Ramos (cell line): ENCODE data around the gene C2CD4C.
"Not testable (repeated sequence)": the region's sequence is repeated elsewhere in the genome, so short reads cannot be mapped to it uniquely, and the experiment has no call there.

Experiments
- in situ Hi-C: fragments of 300-500 bp; cut with MboI; formaldehyde crosslinking; loops from one replicate; pipeline ENCODE4 v1.14.3; 2022; ENCODE audit warnings: low sequenced_read_pairs; ENCODE audit not compliant: unreplicated experiment

C2CD4C gene

DNA sequence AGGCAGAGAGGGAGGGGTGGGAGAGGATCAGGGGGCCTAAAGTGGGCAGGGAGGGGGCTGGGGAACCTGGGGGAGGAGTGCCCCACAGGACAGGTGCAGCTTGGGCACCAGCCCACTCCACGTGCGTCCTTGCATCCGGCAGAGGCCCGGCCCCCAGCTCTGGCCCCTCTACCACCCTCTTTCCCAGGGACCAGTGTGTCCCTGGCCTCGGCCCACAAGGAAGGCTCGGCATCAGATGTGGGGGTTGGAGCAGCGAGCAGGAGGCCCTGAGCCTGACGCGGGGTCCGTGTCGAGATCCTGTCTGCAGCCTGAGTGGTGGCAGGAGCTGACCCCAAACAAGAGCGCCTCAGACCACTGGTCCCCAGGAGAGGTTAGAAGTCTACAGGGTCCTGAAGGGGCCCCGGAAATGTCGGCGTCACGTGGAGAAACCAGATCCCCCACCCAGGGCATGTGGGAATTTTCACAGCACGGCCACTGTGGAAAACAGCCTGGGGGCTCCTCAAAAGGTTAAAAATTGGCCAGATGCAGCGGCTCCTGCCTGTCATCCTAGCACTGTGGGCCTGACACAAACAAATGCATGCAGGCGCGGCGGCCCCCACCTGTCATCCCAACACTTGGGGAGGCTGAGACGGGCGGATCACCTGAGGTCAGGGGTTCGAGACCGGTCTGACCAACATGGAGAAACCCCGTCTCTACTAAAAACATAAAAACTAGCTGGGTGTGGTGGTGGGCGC is 30.4 kb upstream of the C2CD4C start:
- in situ Hi-C loops: no loop called here

DNA sequence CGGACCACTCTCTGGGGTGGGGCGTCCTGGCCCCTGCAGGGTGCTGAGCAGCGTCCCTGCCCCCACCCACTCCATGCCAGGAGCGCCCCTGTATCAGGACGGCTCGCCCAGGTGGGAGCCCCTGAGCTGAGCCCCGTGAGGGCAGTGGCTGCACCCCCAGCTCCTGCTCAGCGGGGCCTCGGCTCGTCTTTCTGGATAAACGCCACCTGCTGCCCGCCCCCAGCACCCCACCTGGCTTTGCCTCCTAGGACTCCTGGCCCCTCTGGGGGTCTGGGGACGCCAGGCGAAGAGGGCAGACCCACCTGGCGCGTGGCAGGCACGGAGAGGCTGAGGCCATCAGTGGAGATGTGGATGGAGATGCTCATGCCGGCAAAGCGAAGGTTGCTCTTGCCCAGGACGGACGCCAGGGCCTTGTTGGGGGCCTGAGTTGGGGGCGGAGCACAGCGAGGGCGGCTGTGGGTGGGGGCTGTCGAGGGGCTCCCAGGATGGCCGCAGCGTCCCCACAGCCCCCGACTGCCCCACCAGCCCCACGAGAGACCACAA is 29.5 kb upstream of the C2CD4C start:
- in situ Hi-C loops: no loop called here

DNA sequence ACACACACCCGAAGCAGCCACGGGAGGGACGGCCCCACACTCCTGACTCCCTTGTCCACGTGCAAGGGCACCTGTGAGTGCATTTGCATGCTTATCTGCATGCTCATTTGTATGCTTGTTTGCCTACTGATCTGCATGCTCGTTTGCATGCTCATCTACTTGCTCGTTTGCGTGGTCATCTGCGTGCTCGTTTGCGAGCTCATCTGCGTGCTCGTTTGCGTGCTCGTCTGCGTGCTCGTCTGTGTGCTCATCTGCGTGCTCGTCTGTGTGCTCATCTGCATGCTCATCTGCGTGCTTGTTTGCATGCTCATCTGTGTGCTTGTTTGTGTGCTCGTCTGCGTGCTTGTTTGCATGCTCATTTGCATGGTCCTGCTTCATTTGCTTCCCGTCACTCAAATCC is 28.1 kb upstream of the C2CD4C start:
- in situ Hi-C loops: no loop called here

DNA sequence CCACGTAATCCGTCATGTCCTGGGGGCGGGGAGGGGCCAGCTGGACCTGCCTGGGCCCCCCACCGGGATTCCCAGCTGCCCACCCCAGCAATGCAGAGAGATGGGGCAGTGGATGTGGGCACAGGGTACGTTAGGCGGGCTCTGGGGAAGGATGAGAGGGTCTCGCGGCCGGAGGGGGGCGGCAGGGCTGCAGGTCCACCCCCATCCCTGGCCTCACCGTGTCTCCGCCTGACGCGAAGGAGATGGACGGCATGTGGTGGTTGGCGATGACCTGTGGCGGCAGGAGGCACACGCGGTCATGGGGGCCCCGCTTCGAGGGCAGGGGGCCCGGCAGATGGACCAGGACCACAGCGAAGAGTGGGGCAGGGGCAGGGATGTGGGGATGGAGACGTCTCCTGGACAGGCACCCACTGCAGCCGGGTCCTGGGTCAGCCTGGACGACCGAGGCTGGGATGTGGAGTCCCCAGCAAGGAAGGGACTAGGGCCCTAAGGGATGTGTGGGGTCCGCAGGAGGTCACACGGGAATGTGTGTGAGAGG is 27.5 kb upstream of the C2CD4C start:
- in situ Hi-C loops: no loop called here

DNA sequence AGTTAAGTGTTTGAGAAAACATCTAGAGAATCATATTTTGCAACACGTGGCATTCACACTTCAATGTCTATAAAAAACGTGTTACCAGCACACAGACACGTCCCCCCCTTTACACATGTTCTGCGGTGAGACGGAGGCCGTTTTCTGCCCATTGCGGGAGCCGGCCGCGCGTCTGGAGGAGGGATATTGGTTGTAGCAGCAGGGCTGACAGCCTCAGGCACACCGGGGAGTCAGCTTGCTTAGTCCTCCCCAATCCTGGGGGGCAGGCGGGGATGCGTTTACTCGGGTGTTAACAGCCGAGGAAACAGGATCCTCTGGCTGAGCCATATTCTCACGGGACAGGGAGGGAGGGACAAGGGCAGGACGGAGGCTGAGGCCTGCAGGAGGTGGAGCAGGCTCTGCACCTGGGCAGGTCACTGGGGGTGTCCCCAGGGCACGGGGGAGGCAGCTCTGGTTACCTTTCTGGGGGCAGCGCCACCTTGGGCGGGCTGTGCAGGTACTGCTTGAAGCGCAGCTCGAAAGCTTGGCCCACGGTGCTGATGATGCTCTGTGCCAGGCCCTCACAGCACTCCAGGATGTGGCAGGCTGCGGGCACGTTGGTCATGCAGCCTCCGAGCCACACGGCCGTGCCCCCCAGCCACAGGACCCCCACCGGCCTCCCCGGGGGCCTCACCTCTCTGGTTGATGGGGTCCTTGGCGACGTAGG is 26.9 kb upstream of the C2CD4C start:
- in situ Hi-C loops: no loop called here

DNA sequence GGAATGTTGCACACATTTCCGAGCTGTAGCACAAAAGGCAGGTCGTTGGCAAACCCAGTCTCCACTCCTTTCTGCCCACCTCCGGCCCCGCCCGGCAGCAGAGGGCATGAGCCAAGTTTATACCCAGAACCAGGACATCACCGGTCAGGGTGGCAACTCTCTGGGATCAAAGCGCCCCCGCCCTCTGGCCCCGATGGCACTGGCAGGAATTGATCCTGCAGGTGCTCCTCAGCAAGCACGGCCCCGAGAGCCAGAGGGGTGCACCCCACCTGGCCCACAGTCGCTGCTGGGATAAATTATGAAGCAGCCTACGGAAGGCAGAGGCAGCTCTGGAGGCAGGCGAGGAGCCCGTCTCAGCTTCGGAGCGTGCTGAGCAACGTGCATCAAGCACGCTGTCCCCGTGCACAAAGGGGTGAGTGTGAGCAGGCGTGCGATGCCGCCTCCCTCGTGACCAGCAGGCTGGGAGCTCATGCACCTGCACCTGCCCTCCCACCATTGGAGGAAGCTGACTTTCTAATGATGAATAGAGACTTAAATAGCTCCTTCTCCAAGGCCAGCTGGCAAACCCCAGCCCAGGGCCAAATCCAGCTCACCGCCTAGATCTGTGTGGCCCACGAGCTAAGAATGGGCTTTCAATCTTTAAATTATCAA is 26.2 kb upstream of the C2CD4C start:
- in situ Hi-C loops: no loop called here

DNA sequence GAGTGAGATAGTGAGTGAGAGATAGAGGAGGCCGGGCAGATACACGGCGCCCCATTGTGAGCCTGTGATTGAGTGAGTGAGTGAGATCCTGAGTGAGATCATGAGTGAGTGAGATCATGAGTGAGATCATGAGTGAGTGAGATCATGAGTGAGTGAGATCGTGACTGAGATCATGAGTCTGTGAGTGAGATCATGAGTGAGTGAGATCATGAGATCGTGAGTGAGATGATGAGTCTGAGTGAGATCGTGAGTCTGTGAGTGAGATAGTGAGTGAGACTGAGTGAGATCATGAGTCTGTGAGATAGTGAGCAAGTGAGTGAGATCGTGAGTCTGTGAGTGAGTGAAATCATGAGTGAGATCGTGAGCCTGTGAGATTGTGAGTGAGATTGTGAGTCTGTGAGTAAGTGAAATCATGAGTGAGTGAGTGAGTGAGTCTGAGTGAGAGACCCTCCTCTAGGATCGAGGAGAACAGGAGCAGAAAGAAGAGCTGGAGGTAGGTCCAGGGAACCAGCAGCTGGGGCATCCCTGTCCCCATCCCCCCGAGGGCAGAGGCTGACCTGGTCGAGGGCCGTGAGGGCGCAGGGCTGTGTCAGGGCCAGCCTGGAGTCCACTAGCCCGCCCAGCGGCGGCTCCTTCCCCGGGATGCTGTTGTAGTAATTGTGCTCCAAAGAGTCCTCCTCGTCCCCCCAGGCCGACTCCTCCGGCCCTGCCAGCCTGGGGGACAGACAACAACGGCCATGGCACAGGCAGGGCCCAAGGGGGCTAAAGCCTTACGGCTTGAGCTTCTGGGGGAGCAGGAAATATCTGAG is 25.4 kb upstream of the C2CD4C start:
- in situ Hi-C loops: no loop called here

DNA sequence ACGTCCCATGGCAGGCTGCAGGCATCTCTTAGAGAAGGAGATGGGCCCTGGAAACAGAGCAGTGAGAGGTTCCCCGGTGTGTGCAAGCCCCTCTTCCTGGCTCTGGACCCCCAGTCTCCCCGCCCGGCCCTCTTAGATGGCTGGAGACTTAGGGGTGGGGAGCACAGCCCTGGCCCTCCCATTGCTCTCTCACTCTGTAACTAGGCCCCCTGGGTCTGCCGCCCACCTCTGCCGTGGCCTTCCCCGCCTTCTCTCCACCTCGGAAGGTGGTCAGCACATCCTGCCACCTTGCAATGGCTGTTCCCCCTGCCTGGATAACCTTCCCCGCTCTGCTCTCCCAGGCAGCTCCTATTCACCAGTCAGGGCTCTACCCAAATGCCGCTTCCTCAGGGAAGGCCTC is 21.8 kb upstream of the C2CD4C start:
- in situ Hi-C loops: no loop called here

DNA sequence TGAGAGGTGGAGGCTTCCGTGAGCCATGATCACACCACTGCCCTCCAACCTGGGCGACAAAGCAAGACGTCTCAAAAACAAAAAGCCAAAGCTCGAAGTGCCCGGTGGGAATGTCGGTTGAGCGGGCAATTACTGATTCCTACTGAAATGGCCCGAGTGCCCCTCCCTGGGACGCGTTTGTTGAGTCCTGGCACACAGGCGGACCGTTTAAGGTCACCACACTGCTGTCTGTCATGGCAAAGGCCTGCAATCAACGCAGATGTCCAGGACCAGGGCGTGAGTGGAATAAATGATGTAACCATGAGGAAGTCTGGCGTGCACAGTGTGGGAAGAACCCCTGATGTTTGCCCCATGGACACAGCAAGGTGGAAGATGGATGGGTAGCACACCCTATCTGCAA is 19.2 kb upstream of the C2CD4C start:
- in situ Hi-C loops: no loop called here

DNA sequence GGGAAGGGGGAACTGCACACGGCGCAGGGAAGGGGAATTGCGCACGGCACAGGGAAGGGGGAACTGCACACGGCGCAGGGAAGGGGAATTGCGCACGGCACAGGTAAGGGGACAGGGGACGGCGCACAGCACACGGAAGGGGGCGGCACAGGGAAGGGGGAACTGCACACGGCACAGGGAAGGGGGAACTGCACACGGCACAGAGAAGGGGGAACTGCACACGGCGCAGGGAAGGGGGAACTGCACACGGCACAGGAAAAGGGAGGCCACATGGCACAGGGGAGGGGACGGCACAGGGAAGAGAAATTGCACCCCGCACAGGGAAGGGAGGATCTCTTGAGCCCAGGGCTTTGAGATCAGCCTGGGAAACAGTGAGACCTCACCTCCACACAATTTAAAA is 18.7 kb upstream of the C2CD4C start:
- in situ Hi-C loops: not testable (repeated sequence)

DNA sequence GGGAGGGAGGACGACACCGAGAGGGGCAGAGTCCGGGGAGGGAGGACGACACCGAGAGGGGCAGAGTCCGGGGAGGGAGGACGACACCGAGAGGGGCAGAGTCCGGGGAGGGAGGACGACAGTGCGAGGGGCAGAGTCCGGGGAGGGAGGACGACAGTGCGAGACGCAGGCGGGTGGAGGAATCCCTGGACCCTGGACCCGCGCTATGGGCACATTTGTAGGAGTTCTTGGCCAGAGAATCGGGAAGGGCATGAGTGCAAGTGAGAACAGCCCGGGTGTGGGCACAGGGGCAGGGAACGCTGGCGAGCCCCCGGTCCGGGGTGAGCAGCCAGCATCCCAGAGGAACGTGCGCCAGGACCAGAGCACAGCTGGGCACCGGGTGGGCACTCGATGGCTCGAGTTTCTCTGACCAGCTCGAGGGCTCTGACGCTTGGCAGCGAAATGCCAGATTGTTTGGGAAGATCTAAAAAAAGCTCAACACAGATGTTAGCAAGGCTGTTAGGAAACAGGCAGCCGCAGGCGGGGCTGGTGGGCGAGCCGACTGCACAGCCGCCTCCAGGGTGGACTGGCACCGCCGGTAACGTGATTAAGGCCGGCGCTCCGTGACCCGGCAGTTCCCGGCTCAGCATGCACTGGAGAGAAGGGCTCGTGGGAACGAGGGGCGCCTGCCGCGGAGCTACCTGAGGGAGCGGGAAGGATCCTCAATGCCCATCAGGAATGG is 17.9 kb upstream of the C2CD4C start:
- in situ Hi-C loops: no loop called here

DNA sequence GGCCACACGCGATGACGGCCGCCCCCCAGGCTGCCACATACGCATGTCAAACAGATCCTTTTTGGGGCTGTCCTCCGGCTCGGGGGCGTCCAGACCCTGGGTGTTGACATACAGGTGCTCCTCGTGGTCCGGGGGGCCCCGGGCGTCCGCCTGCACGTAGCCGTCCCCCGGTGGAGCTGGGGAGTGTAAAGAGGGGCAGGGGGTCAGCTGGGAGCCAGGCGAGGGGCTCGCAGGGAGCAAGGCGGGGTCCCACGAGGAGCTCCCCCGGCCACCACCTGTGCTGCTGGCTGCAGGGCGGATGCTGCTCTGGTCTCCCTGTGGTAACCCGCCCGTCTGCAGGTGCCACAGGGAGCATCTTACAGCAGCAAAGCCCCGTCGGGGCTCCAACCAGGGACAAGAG is 16.1 kb upstream of the C2CD4C start:
- in situ Hi-C loops: no loop called here

DNA sequence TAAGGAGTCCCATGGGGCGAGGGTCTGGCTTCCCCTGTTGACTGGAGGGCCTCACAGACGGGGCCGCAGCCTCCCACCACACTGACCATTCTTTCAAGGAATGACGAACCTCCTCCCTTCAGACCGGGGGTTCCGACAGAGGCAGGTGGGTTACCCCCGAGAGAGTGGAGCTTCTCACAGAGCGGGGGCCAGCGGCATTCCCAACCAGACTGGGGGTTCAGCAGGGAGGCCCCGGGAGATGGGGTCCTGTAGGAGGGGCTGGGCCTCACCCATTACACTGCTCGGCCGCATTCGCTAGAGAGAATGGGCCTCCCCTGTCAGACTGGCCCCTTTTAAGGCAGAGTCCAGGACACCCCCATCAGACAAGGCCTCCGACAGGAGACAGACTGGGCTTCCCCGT is 15.6 kb upstream of the C2CD4C start:
- in situ Hi-C loops: no loop called here

DNA sequence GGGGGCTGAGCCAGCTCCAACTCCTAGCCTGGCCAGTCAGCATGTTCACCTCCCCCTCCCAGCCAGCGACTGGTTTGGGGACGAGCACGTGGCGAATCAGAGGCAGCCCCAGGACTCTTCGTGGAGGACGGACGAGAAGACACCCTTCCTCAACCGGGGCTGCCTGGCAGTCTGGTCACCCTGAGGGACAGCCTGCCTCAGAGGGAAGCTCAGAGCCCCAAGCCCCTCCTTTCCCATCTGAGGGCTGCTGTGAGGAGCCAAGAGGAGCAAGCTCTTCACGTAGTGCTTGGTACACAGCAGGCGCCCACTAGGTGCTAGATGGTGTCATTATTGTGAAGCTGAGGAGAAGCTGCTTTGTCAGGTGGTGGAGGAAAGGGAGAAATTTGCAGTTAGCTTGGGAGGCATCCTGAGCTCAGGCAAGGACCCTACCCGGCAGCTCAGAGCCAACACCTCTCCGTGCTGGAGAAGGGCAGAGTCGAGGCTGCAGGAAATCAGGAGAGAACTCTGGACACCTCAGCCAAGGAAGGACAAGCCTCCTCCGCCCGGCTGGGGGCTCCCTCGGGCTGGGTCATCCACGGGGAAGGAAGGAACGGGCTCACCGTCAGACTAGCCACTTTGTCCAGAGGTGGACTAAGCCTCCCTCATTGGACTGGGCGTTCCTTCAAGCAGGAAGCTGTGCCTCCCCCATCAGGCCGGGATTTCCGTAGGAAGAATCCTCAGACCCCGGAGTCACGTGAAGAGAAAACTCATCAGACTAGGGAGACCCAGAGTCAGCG is 14.9 kb upstream of the C2CD4C start:
- in situ Hi-C loops: no loop called here

DNA sequence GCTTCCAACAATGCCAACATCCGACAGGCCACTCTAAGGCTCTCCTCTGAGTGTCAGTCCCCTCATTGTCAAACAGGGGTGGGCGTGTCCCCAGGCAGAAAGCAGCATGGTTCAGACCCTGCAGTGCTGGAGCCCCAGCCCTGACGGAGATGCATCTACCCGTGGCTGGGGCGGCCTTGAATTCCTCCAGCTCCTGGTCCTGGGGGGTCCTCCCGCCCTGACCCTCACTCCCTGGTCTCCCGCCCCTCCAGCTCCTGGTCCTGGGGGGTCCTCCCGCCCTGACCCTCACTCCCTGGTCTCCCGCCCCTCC is 13.9 kb upstream of the C2CD4C start:
- in situ Hi-C loops: not testable (repeated sequence)

DNA sequence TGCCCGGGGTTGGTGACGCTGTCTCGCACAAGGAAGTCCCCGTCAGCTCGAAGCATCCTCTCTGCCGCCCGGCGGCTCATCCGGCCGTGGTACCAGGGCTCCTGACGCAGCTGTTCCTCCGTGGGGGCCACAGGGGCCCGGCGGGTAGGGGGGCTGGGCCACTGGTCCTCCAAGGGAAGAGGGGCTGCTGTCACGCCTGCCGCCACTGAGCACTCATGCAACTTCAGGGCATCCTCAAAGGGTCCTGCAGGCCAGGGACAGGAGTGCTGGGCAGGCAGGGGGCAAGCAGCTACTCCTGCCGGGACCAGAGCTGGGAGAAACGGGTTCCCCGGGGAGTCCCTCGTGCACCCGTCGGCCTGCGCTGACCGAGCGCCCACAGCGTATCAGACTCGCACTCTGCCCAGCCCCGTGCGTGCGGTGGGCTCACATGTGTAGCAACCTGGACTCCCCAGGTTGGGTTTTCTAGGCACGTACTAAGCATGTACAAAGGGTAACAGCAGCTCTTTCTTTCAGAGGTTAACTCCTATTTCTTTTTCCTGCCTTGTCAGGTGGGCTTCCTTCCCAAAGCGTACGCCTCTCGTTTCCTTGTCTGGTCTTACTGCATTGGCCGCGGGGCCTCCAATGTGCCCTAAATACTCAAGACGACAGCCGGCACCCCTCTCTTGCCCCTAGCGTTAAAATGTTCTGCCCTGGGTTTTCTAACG is 13.4 kb upstream of the C2CD4C start:
- in situ Hi-C loops: no loop called here

DNA sequence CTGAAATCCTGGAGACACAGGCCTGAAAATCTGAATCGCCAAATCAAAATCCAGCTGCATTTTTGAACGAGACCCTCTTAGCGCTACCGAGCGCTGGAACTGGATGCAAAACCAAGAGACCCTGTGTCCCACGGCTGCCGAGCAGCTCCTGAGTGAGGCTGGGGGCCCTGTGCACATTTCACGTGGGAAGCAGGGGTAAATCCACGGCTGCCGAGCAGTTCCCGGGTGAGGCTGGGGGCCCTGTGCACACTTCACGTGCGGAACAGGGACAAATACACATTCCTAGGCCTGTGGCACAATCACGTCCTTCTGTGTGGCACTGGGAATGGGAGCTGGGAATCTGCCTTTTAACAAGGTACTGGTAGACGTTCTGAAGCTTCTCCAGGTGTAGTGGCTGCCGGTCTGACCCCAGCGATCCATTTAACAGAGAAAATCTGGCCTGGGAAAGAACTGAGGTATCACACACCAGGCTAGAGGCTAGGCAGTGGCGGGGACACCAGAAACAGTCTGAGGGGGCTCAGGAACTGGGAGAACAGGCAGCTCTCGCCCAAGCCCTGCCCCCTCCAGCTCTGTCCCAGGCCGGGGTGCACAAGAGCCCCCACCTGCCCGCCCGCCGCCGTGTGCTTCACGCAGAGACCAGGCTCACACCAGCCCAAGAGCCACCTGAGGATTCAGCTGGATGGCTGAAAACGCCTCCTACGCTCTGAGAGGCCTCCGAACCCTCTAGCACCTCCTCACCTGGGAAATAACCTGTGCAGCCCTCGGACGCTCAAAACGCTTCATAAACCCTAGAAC is 11.0 kb upstream of the C2CD4C start:
- in situ Hi-C loops: no loop called here
